ENCODE data around the gene LARP1.

- TF ChIP-seq POLR2A (IDR thresholded peaks at IDR 0.05; ENCODE audit: low read depth, low read length) (no peak), CTCF (IDR thresholded peaks at IDR 0.05 in 2 of 3, conservative IDR thresholded peaks at IDR 0.05 in 1 of 3; ENCODE audit: control insufficient read depth in 2 of 3, extremely low read depth in 1 of 3, insufficient read depth in 1 of 3, low read depth in 3 of 3, low read length in 3 of 3) (no peak), CREB1 (IDR thresholded peaks at IDR 0.05; ENCODE audit: low read depth) (no peak), SIX5 (IDR thresholded peaks at IDR 0.05; ENCODE audit: low read depth, low read length, severe bottlenecking) (no peak), KAT2A (conservative IDR thresholded peaks at IDR 0.05; ENCODE audit: control insufficient read depth, low read depth, low read length) (no peak), KDM1A (IDR thresholded peaks at IDR 0.05; ENCODE audit: borderline replicate concordance) (no peak), ASH2L (IDR thresholded peaks at IDR 0.05; ENCODE audit: borderline replicate concordance, low read depth) (no peak), NRF1 (conservative IDR thresholded peaks at IDR 0.05; ENCODE audit: low read depth, low read length) (no peak), MYB (IDR thresholded peaks at IDR 0.05; ENCODE audit: borderline replicate concordance, low read depth, low read length) (no peak)
- TF ChIP-seq, protein P1, sequence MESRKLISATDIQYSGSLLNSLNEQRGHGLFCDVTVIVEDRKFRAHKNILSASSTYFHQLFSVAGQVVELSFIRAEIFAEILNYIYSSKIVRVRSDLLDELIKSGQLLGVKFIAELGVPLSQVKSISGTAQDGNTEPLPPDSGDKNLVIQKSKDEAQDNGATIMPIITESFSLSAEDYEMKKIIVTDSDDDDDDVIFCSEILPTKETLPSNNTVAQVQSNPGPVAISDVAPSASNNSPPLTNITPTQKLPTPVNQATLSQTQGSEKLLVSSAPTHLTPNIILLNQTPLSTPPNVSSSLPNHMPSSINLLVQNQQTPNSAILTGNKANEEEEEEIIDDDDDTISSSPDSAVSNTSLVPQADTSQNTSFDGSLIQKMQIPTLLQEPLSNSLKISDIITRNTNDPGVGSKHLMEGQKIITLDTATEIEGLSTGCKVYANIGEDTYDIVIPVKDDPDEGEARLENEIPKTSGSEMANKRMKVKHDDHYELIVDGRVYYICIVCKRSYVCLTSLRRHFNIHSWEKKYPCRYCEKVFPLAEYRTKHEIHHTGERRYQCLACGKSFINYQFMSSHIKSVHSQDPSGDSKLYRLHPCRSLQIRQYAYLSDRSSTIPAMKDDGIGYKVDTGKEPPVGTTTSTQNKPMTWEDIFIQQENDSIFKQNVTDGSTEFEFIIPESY (IDR thresholded peaks at IDR 0.05), result no peak
These were observed 40.8 kb upstream of the LARP1 start for GRCh38 chr5:154714266-154714986.

Data from GM12878 (cell line).